GM20431 (cell line): Measurements from ENCODE around the gene PCDHGB7.
"Not testable (repeated sequence)": the region's sequence is repeated elsewhere in the genome, so short reads cannot be mapped to it uniquely, and the experiment has no call there.

Source experiments
- in situ Hi-C: fragments of 300-500 bp; cut with MseI, MboI; formaldehyde crosslinking; loops from one replicate; pipeline ENCODE4 v1.15.0; 2020; ENCODE audit warnings: low sequenced_read_pairs; ENCODE audit not compliant: unreplicated experiment

Gene PCDHGB7

GRCh38 chr5:141394401-141395187, 22.9 kb upstream of the PCDHGB7 start:
- in situ Hi-C loops: not testable (repeated sequence)

- in situ Hi-C loops: not testable (repeated sequence)
Observed at GRCh38 chr5:141397756-141398551, 19.5 kb upstream of the PCDHGB7 start, which contains the start of gene PCDHGB5. PCDHGB5 (plus strand) TSS chr5:141397947; CDS start chr5:141398128, 181 bp downstream.

- in situ Hi-C loops: no loop called here
Observed at GRCh38 chr5:141398608-141399007, 18.9 kb upstream of the PCDHGB7 start.

GRCh38 chr5:141399555-141400258, 17.8 kb upstream of the PCDHGB7 start:
- in situ Hi-C loops: no loop called here

GRCh38 chr5:141402553-141403243, 14.8 kb upstream of the PCDHGB7 start, which contains the start of gene PCDHGA9:
PCDHGA9 (plus strand) TSS chr5:141402778; CDS start chr5:141402953, 175 bp downstream.
- in situ Hi-C loops: no loop called here

- in situ Hi-C loops: no loop called here
Observed at GRCh38 chr5:141403387-141403786, 14.1 kb upstream of the PCDHGB7 start.

- in situ Hi-C loops: not testable (repeated sequence)
Observed at GRCh38 chr5:141407790-141408505, 9.5 kb upstream of the PCDHGB7 start, which contains the start of gene PCDHGB6. PCDHGB6 (plus strand) TSS chr5:141408021; CDS start chr5:141408203, 182 bp downstream.

- in situ Hi-C loops: loop anchor here (10.0 kb wide), 1 partner anchor 155 kb away; no protein-coding TSS in a partner anchor
Observed at GRCh38 chr5:141409598-141410306, 7.7 kb upstream of the PCDHGB7 start.

GRCh38 chr5:141411575-141411974, 5.9 kb upstream of the PCDHGB7 start:
- in situ Hi-C loops: loop anchor here (10.0 kb wide), 1 partner anchor 153 kb away; no protein-coding TSS in a partner anchor

GRCh38 chr5:141412854-141413539, 4.5 kb upstream of the PCDHGB7 start, which contains the start of gene PCDHGA10:
PCDHGA10 (plus strand) TSS chr5:141412987; CDS start chr5:141413176, 189 bp downstream.
- in situ Hi-C loops: loop anchor here (10.0 kb wide), 1 partner anchor 152 kb away; no protein-coding TSS in a partner anchor

- in situ Hi-C loops: loop anchor here (10.0 kb wide), 1 partner anchor 151 kb away; no protein-coding TSS in a partner anchor
Observed at GRCh38 chr5:141413540-141414069, 3.9 kb upstream of the PCDHGB7 start.

- in situ Hi-C loops: loop anchor here (10.0 kb wide), 1 partner anchor 150 kb away; no protein-coding TSS in a partner anchor
Observed at GRCh38 chr5:141414548-141415274, 2.8 kb upstream of the PCDHGB7 start.

GRCh38 chr5:141415275-141415618, 2.2 kb upstream of the PCDHGB7 start:
- in situ Hi-C loops: loop anchor here (10.0 kb wide), 1 partner anchor 150 kb away; no protein-coding TSS in a partner anchor

GRCh38 chr5:141419074-141419880, 1.8 kb downstream of the PCDHGB7 start:
- in situ Hi-C loops: loop anchor here (10.0 kb wide), 1 partner anchor 146 kb away; no protein-coding TSS in a partner anchor

- in situ Hi-C loops: loop anchor here (10.0 kb wide), 1 partner anchor 124 kb away; no protein-coding TSS in a partner anchor
Observed at GRCh38 chr5:141420855-141421488, 3.5 kb downstream of the PCDHGB7 start, which contains the start of gene PCDHGA11. PCDHGA11 (plus strand) TSS chr5:141421051; CDS start chr5:141421228, 177 bp downstream.
